K562 (cell line): ENCODE results near the gene SLC29A4. TPM values are rescaled to one million over a fixed set of nuclear protein-coding genes. Genes with fewer than 3 reads are reported as not detected.

Source experiments
- ATAC-seq: fragments of 200-7000 bp; cut with Tn5 transposase; 3 replicates; pipeline ENCODE4 v1.9.1; 2020; ENCODE audit warnings: moderate library complexity
- BruUV-seq: library from RNA; stranded (reverse); fragments of 400-500 nt; replicated peaks from 2 replicates; lab custom pipeline; 2021; lab: Mats Ljungman, UMichigan
- CTCF ChIA-PET: fragments of 300-600 bp; formaldehyde crosslinking; extraction: SDS; loops from one replicate; lab custom pipeline; 2021; ENCODE audit warnings: low intra/inter-chr PET ratio; lab: Yijun Ruan, JAX
- POLR2A ChIA-PET: fragments of 300-600, 350-650 bp; sonication (Branson Sonifier 250); formaldehyde crosslinking; extraction: SDS; loops from one replicate; lab custom pipeline; 2021; ENCODE audit warnings: antibody characterized with exemption, inconsistent platforms; lab: Yijun Ruan, JAX
- DNase-seq, 4 experiments: peaks; one replicate each; pipeline versions ENCODE4 v3.0.0 to v3.0.0-alpha.2; 2011 to 2018; ENCODE audit warnings: low spot score in 3 of 4, mixed read lengths in 3 of 4; ENCODE audit errors: extremely low read depth in 1 of 4
- FAIRE-seq: peaks from 2 replicates; lab custom pipeline; 2011; peaks lifted over from hg19 to GRCh38; lab: Jason Lieb, UNC
- H2AFZ ChIP-seq: 2 replicates; pipeline ENCODE4 v1.6.0; 2011; ENCODE audit warnings: low read depth, low read length, control low read depth, inconsistent platforms
- H3K27ac ChIP-seq: fragments of 200-600 bp; 3 replicates; pipeline ENCODE4 v1.8.0; 2011; ENCODE audit warnings: low read depth, mild to moderate bottlenecking, control low read depth, inconsistent platforms, low read length, moderate library complexity, mixed read lengths; ENCODE audit errors: extremely low read depth
- H3K27me3 ChIP-seq, 2 experiments: fragments of 300-600 bp in 1 of 2; 2 replicates in 1 of 2; 3 replicates in 1 of 2; pipeline versions ENCODE4 v1.6.0 to v1.8.0; 2011; ENCODE audit warnings: inconsistent platforms in 2 of 2, low read length in 2 of 2, mild to moderate bottlenecking in 1 of 2, mixed read lengths in 1 of 2, moderate library complexity in 1 of 2; ENCODE audit not compliant: control insufficient read depth in 2 of 2, insufficient read depth in 2 of 2
- H3K36me3 ChIP-seq: fragments of 300-600 bp; 3 replicates; pipeline ENCODE4 v1.8.0; 2011; ENCODE audit warnings: mild to moderate bottlenecking, low read length, inconsistent platforms; ENCODE audit not compliant: control insufficient read depth, insufficient read depth
- H3K4me1 ChIP-seq, 2 experiments: fragments of 200-600 bp in 1 of 2; replicated peaks in 1 of 2; 2 replicates in 1 of 2; 3 replicates in 1 of 2; pipeline versions ENCODE4 v1.5.1 to v1.8.0; 2011; ENCODE audit warnings: inconsistent platforms in 2 of 2, low read length in 2 of 2, mild to moderate bottlenecking in 1 of 2, mixed read lengths in 1 of 2, moderate library complexity in 1 of 2; ENCODE audit not compliant: control insufficient read depth in 2 of 2, insufficient read depth in 2 of 2
- H3K4me2 ChIP-seq: 2 replicates; pipeline ENCODE4 v1.6.1; 2011; ENCODE audit warnings: low read length, control low read depth, inconsistent platforms, mixed read lengths; ENCODE audit not compliant: insufficient read depth
- H3K4me3 ChIP-seq: fragments of 200-600 bp; sonication (generic), shearing (Covaris generic); 2 replicates; pipeline ENCODE4 v1.5.1; 2016; ENCODE audit warnings: control low read depth, inconsistent platforms
- H3K79me2 ChIP-seq: fragments of 200-600 bp; 3 replicates; pipeline ENCODE4 v1.8.0; 2011; ENCODE audit warnings: low read length, inconsistent platforms; ENCODE audit not compliant: control insufficient read depth, insufficient read depth
- H3K9ac ChIP-seq, 2 experiments: 2 replicates each; pipeline versions ENCODE4 v1.6.0 to v1.6.1; 2011; ENCODE audit warnings: low read depth in 2 of 2, low read length in 2 of 2, control low read depth in 1 of 2, inconsistent platforms in 1 of 2, mild to moderate bottlenecking in 1 of 2, mixed read lengths in 1 of 2; ENCODE audit not compliant: insufficient read depth in 1 of 2
- H3K9me1 ChIP-seq: one replicate; pipeline ENCODE4 v1.6.0; 2011; ENCODE audit warnings: inconsistent platforms, mild to moderate bottlenecking, low read length, moderate library complexity; ENCODE audit not compliant: control insufficient read depth, insufficient read depth
- H3K9me3 ChIP-seq: replicated peaks from 2 replicates; pipeline ENCODE4 v1.5.1; 2011; ENCODE audit warnings: low read depth, low read length, inconsistent platforms; ENCODE audit not compliant: control insufficient read depth, insufficient read depth
- H4K20me1 ChIP-seq: replicated peaks from 2 replicates; pipeline ENCODE4 v1.6.1; 2011; ENCODE audit warnings: low read length, inconsistent platforms, mixed read lengths; ENCODE audit not compliant: control insufficient read depth, insufficient read depth
- GABPA ChIP-seq: fragments of 200-800 bp; sonication (Bioruptor generic); conservative IDR thresholded peaks from 2 replicates; pipeline ENCODE4 v1.6.1; 2016; ENCODE audit warnings: low read depth, missing genetic modification characterization, missing compliant biosample characterization
- WHSC1 ChIP-seq: IDR thresholded peaks from one replicate; pipeline ENCODE4 v1.6.1; 2012; ENCODE audit warnings: low read length, control low read depth, inconsistent platforms
- ZKSCAN1 ChIP-seq: fragments of 150-350 bp; IDR thresholded peaks from 2 replicates; pipeline ENCODE4 v1.6.1; 2016; ENCODE audit warnings: low read depth, low read length
- ZNF121 ChIP-seq: sonication (generic); formaldehyde crosslinking; conservative IDR thresholded peaks from 2 replicates; pipeline ENCODE4 v1.8.0; 2022; ENCODE audit warnings: missing genetic modification reagents
- WGBS: fragments of 100-300 bp; shearing (Covaris generic); methylation state at CpG from one replicate; pipeline ENCODE4 v1.1.6; 2016; ENCODE audit warnings: low coverage, mixed read lengths; ENCODE audit not compliant: insufficient coverage; ENCODE audit errors: missing lambda C conversion rate; 5-methylcytosine and 5-hydroxymethylcytosine counted together
- in situ Hi-C: fragments of 300-500 bp; cut with MboI; formaldehyde crosslinking; loops from 4 replicates; pipeline ENCODE4 v1.15.0; 2018; ENCODE audit warnings: inconsistent platforms, mixed read lengths
- intact Hi-C: fragments of 100-400 bp; cut with micrococcal nuclease; formaldehyde crosslinking; loops from 2 replicates; pipeline ENCODE4 v1.14.2; 2022
- polyA plus RNA-seq, 8 experiments: library from polyadenylated mRNA; depleted of rRNA in 4 of 8; stranded (reverse) in 5 of 8; unstranded in 3 of 8; fragments of >200 nt; fragmentation: Nextera tagmentation in 2 of 8; fragmentation: Illumina TruSeq in 1 of 8; extraction: Ambion mirVana in 2 of 8; extraction: Trizol in 1 of 8; gene quantifications; 2 replicates each; pipeline versions ENCODE4 v1.2.1 to v1.2.3, GENCODE V29; 2011 to 2014; ENCODE audit warnings: inconsistent platforms in 1 of 8, missing spikeins in 1 of 8
- total RNA-seq, 7 experiments: library from RNA; depleted of rRNA in 6 of 7; stranded (reverse); fragments of >200 nt in 6 of 7; fragmentation: Illumina TruSeq in 2 of 7; extraction: Trizol in 2 of 7; gene quantifications; 2 replicates each; pipeline versions ENCODE4 v1.2.1 to v1.2.3, GENCODE V29; 2011 to 2021; ENCODE audit warnings: low replicate concordance in 1 of 7
- TF ChIP-seq, protein P1 (sequence below): sonication (generic); formaldehyde crosslinking; IDR thresholded peaks from 2 replicates; pipeline ENCODE4 v1.8.1; 2023; ENCODE audit warnings: mild to moderate bottlenecking, missing genetic modification reagents

Gene SLC29A4
- total and polyA plus RNA-seq, 9 of the 15 experiments (the other 6 are each of a cell fraction or from before 2014, with no cell fraction given) = 0.01 to 1.2 (median 0.37) TPM

DNA sequence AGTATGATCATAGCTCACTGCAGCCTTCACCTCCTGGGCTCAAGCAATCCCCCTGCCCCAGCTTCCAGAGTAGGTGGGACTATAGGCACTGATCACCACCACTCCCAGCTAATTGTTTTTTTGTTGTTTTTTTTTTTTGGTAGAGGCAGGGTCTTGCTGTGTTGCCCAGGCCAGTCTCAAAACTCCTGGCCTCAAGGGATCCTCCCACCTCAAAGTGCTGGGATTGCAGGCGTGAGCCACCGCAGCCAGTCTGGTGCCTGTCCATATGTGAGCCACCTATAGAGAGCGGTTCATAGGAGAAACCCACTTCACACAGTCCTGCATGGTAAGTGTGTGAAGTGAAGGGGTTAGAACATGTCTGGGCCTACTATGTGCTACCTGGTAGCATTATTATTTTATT, 47.5 kb downstream of the SLC29A4 start:
- peaks cover 0 to 3% of the 10 kb centered on the region in 2 experiments; a peak in 3 of 5 replicates for H3K4me1 ChIP-seq
- ChIA-PET POLR2A (no interaction called here), CTCF (no interaction called here)
- WGBS = 95% methylated on average over 3 of the region's 3 CpGs
- no peak overlapping the region for H3K4me2 ChIP-seq
- peaks cover 8% of the 10 kb centered on the region; the same call in 1 of the 3 replicates for H3K36me3 ChIP-seq
- H3K9me3 ChIP-seq = no peaks in the 10 kb centered on the region
- no peaks in the 10 kb centered on the region for H3K79me2 ChIP-seq
- no TSS peak for BruUV-seq
- no peaks in the 10 kb centered on the region for H4K20me1 ChIP-seq
- no peak for DNase-seq
- no peak overlapping the region for H3K4me3 ChIP-seq
- H2AFZ ChIP-seq = no peak overlapping the region
- FAIRE-seq = no peak
- no peak overlapping the region for H3K27ac ChIP-seq
- in situ Hi-C loops = no loop called here
- intact Hi-C loops = no loop called here
- peak; percentile 55; the same call in 1 of the 2 replicates for TF ChIP-seq ZKSCAN1
- no peak for TF ChIP-seq WHSC1
- TF ChIP-seq ZNF121 (CRISPR knock-in tag) = peak; percentile 68
- no peak for ATAC-seq
- no peaks in the 10 kb centered on the region for H3K9me1 ChIP-seq
- no peaks in the 10 kb centered on the region for H3K27me3 ChIP-seq
- no peak overlapping the region for H3K9ac ChIP-seq

DNA sequence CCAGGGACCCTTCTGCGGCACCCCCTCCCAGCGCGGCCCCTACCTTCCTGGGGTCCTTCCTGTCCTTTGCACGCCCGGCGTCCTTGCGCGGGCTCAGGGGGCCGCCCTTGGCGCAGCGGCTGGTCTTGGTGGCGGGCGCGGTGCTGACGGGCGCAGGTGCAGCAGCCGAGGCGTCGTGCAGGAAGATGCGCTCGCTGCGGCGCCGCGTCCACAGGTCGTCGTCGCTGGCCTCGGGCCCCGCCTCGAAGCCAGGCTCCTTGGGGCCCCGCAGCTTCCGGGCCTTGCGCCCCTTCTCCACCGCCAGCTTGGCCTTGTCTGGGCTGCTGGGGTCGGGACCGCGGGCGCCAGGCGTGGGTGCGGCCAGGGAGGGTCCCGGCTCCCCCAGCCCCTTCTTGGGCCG, 49.8 kb downstream of the SLC29A4 start:
- ChIA-PET POLR2A (no interaction called here), CTCF (no interaction called here)
- Histone ChIP-seq H3K36me3 (peaks cover 10% of the 10 kb centered on the region; the same call in 1 of the 3 replicates), H3K27ac (no peak overlapping the region), H3K79me2 (no peaks in the 10 kb centered on the region), H3K4me1 (peaks cover 2 to 3% of the 10 kb centered on the region in 2 experiments; a peak in 3 of 5 replicates), H3K27me3 (no peaks in the 10 kb centered on the region), H3K9ac (no peak overlapping the region), H4K20me1 (no peaks in the 10 kb centered on the region), H3K4me2 (no peak overlapping the region), H3K4me3 (no peak overlapping the region), H2AFZ (no peak overlapping the region), H3K9me1 (no peaks in the 10 kb centered on the region), H3K9me3 (no peaks in the 10 kb centered on the region)
- WGBS = 85% methylated on average over 16 of the region's 43 CpGs
- TF ChIP-seq, protein P1, sequence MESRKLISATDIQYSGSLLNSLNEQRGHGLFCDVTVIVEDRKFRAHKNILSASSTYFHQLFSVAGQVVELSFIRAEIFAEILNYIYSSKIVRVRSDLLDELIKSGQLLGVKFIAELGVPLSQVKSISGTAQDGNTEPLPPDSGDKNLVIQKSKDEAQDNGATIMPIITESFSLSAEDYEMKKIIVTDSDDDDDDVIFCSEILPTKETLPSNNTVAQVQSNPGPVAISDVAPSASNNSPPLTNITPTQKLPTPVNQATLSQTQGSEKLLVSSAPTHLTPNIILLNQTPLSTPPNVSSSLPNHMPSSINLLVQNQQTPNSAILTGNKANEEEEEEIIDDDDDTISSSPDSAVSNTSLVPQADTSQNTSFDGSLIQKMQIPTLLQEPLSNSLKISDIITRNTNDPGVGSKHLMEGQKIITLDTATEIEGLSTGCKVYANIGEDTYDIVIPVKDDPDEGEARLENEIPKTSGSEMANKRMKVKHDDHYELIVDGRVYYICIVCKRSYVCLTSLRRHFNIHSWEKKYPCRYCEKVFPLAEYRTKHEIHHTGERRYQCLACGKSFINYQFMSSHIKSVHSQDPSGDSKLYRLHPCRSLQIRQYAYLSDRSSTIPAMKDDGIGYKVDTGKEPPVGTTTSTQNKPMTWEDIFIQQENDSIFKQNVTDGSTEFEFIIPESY (CRISPR knock-in tag) = peak; percentile 69
- TF ChIP-seq GABPA (tag) = no peak
- FAIRE-seq = no peak
- DNase-seq = no peak
- intact Hi-C loops = no loop called here
- no TSS peak for BruUV-seq
- ATAC-seq = no peak
- in situ Hi-C loops = no loop called here
